ENCODE results near the gene CHSY1. TPM values are rescaled to one million over a fixed set of nuclear protein-coding genes. Genes with fewer than 3 reads are reported as not detected.
A peak's percentile ranks its signal among the peaks of the same experiment; 100 is the strongest.

Gene CHSY1
- total and polyA plus RNA-seq, 2 of the 4 experiments (the other 2 are of a cell fraction): 40.9 to 53.2 TPM

- Histone ChIP-seq H3K79me1 (ENCODE audit: low read depth in 1 of 2, low read length in 2 of 2) (no peaks in the 10 kb centered on the region), H4K91ac (ENCODE audit: insufficient read depth, low read depth, low read length) (peak overlapping the region; percentile 31; the same call in 1 of the 2 replicates), H4K5ac (ENCODE audit: low read depth, low read length) (peak overlapping the region; percentile 30), H3K36me3 (ENCODE audit: control insufficient read depth, insufficient read depth, low read length) (no peaks in the 10 kb centered on the region), H2BK20ac (ENCODE audit: low read depth, low read length) (peak overlapping the region; percentile 14; the same call in 1 of the 2 replicates), H3K4me1 (ENCODE audit: control insufficient read depth, insufficient read depth, low read length) (peaks cover 5% of the 10 kb centered on the region), H4K20me1 (ENCODE audit: insufficient read depth, low read length) (no peaks in the 10 kb centered on the region), H3K4me3 (ENCODE audit: insufficient read depth, low read depth, low read length) (no peak overlapping the region), H3K18ac (ENCODE audit: low read depth, low read length) (0 out of 2 replicates have a peak overlapping the region, but pooled peaks have one; percentile 6), H3K14ac (replicated peaks; ENCODE audit: low read depth, low read length) (peak overlapping the region; percentile 26), H2BK5ac (ENCODE audit: low read depth, low read length, poor library complexity, severe bottlenecking) (no peak overlapping the region), H3K56ac (ENCODE audit: extremely low read depth, insufficient read depth, low read length) (no peak overlapping the region), H2AFZ (replicated peaks; ENCODE audit: low read length, poor library complexity) (peak overlapping the region; percentile 10), H2BK15ac (ENCODE audit: low read depth, low read length) (peak overlapping the region; percentile 61; the same call in 1 of the 3 replicates), H4K8ac (ENCODE audit: low read depth in 2 of 2, low read length in 2 of 2) (no peak overlapping the region), H3K9me3 (ENCODE audit: control insufficient read depth, insufficient read depth, low read length) (peaks cover 3% of the 10 kb centered on the region; the same call in 1 of the 2 replicates), H3K9me1 (ENCODE audit: insufficient read depth, low read length) (peaks cover 8% of the 10 kb centered on the region; the same call in 1 of the 2 replicates), H3K4ac (ENCODE audit: low read depth, low read length) (peak overlapping the region; percentile 54), H3K27me3 (ENCODE audit: control insufficient read depth, insufficient read depth, low read length) (no peaks in the 10 kb centered on the region), H3K27ac (ENCODE audit: insufficient read depth, low read length) (no peak overlapping the region), H3K9ac (ENCODE audit: low read depth, low read length) (no peak overlapping the region), H2AK5ac (ENCODE audit: low read depth, low read length) (peak overlapping the region; percentile 75; the same call in 1 of the 2 replicates), H2AK9ac (replicated peaks; ENCODE audit: low read depth, low read length, poor library complexity) (no peak overlapping the region), H2BK120ac (ENCODE audit: low read depth, low read length) (peak overlapping the region; percentile 12; the same call in 1 of the 2 replicates), H3K4me2 (ENCODE audit: low read depth, low read length) (no peak overlapping the region), H3K23ac (ENCODE audit: low read depth, low read length) (no peak overlapping the region; the same call in 1 of the 2 replicates)
- POLR2A ChIA-PET (ENCODE audit: unreplicated experiment): no interaction called here
- DNase-seq (no peak), ATAC-seq (ENCODE audit: low read depth) (peak; percentile 29; the same call in 1 of the 2 replicates)
- WGBS, 2 experiments (ENCODE audit: extremely low coverage in 2 of 2, insufficient read length in 1 of 2): no CpG with 5 or more reads among the region's 11 CpGs
- dilution Hi-C loops (cut with HindIII; ENCODE audit: low sequenced_read_pairs, unreplicated experiment): no loop called here
- intact Hi-C loops (cut with micrococcal nuclease): no loop called here
- TF ChIP-seq RFX5 (IDR thresholded peaks at IDR 0.05; ENCODE audit: low read depth, low read length): no peak
- TF ChIP-seq BHLHE40 (IDR thresholded peaks at IDR 0.05; ENCODE audit: low read depth, low read length): no peak
- no peak for TF ChIP-seq CHD1 (IDR thresholded peaks at IDR 0.05; ENCODE audit: low read depth, low read length)
- TF ChIP-seq MAZ (IDR thresholded peaks at IDR 0.05; ENCODE audit: borderline replicate concordance, low read depth, low read length): no peak
- TF ChIP-seq MAFK (IDR thresholded peaks at IDR 0.05; ENCODE audit: low read depth, low read length): no peak
- TF ChIP-seq MXI1 (IDR thresholded peaks at IDR 0.05; ENCODE audit: borderline replicate concordance, low read depth, low read length): no peak
- CTCF ChIA-PET: no interaction called here
- in situ Hi-C loops (cut with MboI; ENCODE audit: low sequenced_read_pairs): no loop called here
- BruUV-seq (replicated peaks): no TSS peak
Measured at GRCh38 chr15:101159936-101160815, 91.7 kb downstream of the CHSY1 start.
